ENCODE results near the gene PTP4A2. TPM values are rescaled to one million over a fixed set of nuclear protein-coding genes. Genes with fewer than 3 reads are reported as not detected.

Gene PTP4A2
- polyA plus RNA-seq, 1 of the 3 experiments (the other 2 are of a cell fraction), result 41.7 TPM

DNA sequence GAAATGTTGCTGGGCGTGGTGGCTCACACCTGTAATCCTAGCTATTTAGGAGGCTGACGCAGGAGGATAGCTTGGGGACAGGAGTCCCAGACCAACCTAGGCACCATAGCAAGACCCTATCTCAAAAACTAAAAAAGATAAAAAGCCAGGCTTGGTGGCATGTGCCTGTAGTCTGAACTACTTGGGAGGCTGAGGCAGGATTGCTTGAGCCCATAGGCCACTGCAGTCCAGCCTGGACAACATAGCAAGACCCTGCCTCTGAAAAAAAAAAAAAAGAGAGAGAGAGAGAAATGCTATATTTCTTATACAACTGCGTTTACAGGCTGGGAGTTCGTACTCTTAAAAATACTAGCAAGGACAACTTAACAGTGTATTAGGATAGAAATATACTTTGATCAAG lies 76.1 kb downstream of the PTP4A2 start:
- CTCF ChIA-PET, result no interaction called here
- 73% methylated on average over 4 of the region's 4 CpGs for WGBS (ENCODE audit: low lambda C conversion rate)

More for the DNA sequence above, 76.1 kb downstream of the PTP4A2 start:
- H3K27ac ChIP-seq (ENCODE audit: low read depth in 2 of 2, low read length in 1 of 2), result no peak overlapping the region
- no peak overlapping the region for H2AFZ ChIP-seq (ENCODE audit: low read depth)
- H3K9me2 ChIP-seq, result no peaks in the 10 kb centered on the region
- H3K9ac ChIP-seq, result no peak overlapping the region
- no peak for DNase-seq
- H3K4me2 ChIP-seq, result no peak overlapping the region
- no peaks in the 10 kb centered on the region for H3K36me3 ChIP-seq (replicated peaks in 1 of 2; ENCODE audit: control insufficient read depth in 1 of 2, insufficient read depth in 2 of 2, low read length in 1 of 2)
- no peak overlapping the region for H3K4me3 ChIP-seq (ENCODE audit: low read depth in 2 of 2, low read length in 1 of 2)
- no peaks in the 10 kb centered on the region for H3K4me1 ChIP-seq (ENCODE audit: control insufficient read depth in 1 of 2, insufficient read depth in 2 of 2, low read depth in 1 of 2, low read length in 1 of 2)
- H3K27me3 ChIP-seq (ENCODE audit: insufficient read depth), result no peaks in the 10 kb centered on the region
- no peaks in the 10 kb centered on the region for H3K79me2 ChIP-seq (ENCODE audit: insufficient read depth)
- POLR2A ChIA-PET, result no interaction called here
- TF ChIP-seq ELF1 (IDR thresholded peaks at IDR 0.05) (no peak), POLR2AphosphoS5 (IDR thresholded peaks at IDR 0.05; ENCODE audit: low read depth, low read length) (no peak), MAX (IDR thresholded peaks at IDR 0.05; ENCODE audit: low read depth) (no peak), RAD21 (IDR thresholded peaks at IDR 0.05; ENCODE audit: low read length) (no peak), GABPA (IDR thresholded peaks at IDR 0.05; ENCODE audit: low read depth) (no peak), FOSL2 (IDR thresholded peaks at IDR 0.05; ENCODE audit: borderline replicate concordance, low read depth) (no peak), PBX3 (IDR thresholded peaks at IDR 0.05) (no peak), FOXM1 (IDR thresholded peaks at IDR 0.05; ENCODE audit: low read depth) (no peak), TAF1 (IDR thresholded peaks at IDR 0.05; ENCODE audit: borderline replicate concordance, low read depth, low read length) (no peak), RFX5 (IDR thresholded peaks at IDR 0.05; ENCODE audit: low read length) (no peak), EZH2phosphoT487 (IDR thresholded peaks at IDR 0.05; ENCODE audit: borderline replicate concordance, low read depth) (no peak), FOXJ3 (CRISPR knock-in tag; IDR thresholded peaks at IDR 0.05) (no peak), SIN3A (IDR thresholded peaks at IDR 0.05; ENCODE audit: borderline replicate concordance, low read depth, low read length) (no peak), MEF2A (IDR thresholded peaks at IDR 0.05; ENCODE audit: borderline replicate concordance, low read depth) (no peak), RCOR1 (IDR thresholded peaks at IDR 0.05; ENCODE audit: low read length) (no peak), JUND (IDR thresholded peaks at IDR 0.05) (no peak), NRF1 (IDR thresholded peaks at IDR 0.05; ENCODE audit: low read depth, low read length) (no peak)
- TF ChIP-seq, protein P1, sequence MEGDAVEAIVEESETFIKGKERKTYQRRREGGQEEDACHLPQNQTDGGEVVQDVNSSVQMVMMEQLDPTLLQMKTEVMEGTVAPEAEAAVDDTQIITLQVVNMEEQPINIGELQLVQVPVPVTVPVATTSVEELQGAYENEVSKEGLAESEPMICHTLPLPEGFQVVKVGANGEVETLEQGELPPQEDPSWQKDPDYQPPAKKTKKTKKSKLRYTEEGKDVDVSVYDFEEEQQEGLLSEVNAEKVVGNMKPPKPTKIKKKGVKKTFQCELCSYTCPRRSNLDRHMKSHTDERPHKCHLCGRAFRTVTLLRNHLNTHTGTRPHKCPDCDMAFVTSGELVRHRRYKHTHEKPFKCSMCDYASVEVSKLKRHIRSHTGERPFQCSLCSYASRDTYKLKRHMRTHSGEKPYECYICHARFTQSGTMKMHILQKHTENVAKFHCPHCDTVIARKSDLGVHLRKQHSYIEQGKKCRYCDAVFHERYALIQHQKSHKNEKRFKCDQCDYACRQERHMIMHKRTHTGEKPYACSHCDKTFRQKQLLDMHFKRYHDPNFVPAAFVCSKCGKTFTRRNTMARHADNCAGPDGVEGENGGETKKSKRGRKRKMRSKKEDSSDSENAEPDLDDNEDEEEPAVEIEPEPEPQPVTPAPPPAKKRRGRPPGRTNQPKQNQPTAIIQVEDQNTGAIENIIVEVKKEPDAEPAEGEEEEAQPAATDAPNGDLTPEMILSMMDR (IDR thresholded peaks at IDR 0.05), result no peak
- TF ChIP-seq, protein P2, sequence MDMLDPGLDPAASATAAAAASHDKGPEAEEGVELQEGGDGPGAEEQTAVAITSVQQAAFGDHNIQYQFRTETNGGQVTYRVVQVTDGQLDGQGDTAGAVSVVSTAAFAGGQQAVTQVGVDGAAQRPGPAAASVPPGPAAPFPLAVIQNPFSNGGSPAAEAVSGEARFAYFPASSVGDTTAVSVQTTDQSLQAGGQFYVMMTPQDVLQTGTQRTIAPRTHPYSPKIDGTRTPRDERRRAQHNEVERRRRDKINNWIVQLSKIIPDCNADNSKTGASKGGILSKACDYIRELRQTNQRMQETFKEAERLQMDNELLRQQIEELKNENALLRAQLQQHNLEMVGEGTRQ (IDR thresholded peaks at IDR 0.05; ENCODE audit: borderline replicate concordance, low read depth, low read length), result no peak
- no peaks in the 10 kb centered on the region for H3F3A ChIP-seq (replicated peaks; ENCODE audit: insufficient read depth)
- H4K20me1 ChIP-seq (ENCODE audit: insufficient read depth), result no peaks in the 10 kb centered on the region
- no peaks in the 10 kb centered on the region for H3K9me3 ChIP-seq

Measured in SK-N-SH (cell line).